ENCODE results near the gene FIGLA.
"Not testable (repeated sequence)": the region's sequence is repeated elsewhere in the genome, so short reads cannot be mapped to it uniquely, and the experiment has no call there.

Gene FIGLA

GRCh38 chr2:70808983-70809958 is 18.8 kb upstream of the FIGLA start:
- no peak for DNase-seq (ENCODE audit: low read depth, low spot score)
- H3K27ac ChIP-seq: no peak overlapping the region

DNA sequence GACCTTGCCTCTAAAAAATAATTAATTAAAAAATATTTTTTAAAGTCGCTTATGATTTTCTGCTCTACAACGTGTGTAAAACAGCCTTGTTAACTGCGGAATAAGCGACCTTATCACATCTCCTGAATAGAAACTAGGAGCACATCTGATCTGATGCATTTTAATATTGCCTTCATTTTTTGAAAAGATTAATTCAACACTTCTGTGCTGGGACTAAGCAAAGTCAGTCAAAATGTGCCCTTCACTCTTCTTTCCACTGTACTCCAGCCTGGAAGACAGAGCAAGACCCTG is 17.3 kb upstream of the FIGLA start:
- no peak overlapping the region for H3K27ac ChIP-seq
- no peak for DNase-seq (ENCODE audit: low read depth, low spot score)

DNA sequence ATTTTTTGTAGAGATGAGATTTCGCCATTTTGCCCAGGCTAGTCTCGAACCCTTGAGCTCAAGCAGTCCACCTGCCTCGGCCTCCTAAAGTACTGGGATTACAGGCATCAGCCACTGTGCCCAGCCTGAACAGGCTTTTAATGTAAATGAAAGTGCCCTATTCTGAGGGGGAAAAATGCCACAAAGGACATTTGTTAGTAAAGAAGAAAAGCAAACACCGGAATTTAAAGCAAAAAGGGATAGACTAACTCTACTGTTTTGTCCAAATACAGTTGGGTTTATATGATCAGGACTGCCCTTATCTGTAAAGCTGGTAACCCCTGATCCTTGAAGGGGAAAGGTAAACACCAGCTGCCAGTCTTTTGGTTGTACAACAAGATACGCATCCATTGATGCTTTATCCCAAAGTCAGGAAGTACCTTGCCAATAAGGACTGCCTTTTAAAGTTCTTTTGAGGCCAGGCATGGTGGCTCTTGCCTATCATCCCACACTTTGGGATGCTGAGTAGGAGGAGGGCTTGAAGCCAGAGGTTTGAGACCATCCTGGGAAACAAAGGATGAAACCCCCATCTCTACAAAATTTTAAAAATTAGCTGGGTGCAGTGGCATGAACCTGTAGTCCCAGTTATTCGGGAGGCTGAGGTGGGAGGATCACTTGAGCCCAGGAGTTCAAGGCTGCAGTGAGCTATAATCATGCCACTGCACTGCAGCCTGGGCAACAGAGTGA is 16.8 kb upstream of the FIGLA start:
- DNase-seq (ENCODE audit: low read depth, low spot score): no peak
- no peak overlapping the region for H3K27ac ChIP-seq

DNA sequence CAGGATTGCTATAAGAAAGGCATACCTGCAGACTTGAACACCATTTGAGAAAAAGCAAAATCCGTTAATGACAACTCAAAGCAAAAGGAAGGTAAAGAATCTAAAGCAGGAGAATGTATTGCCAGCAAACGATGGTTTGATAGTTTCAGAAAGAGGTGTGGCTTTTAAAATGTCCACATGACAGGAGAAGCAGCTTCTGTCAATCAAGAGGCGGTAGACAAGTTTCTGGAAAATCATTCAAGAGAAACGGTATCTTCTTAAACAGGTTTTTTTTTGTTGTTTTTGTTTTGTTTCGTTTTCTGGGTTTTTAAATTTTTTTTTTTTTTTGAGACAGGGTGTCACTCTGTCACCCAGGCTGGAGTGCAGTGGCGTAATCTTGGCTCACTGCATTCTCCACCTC is 16.2 kb upstream of the FIGLA start:
- no peak overlapping the region for H3K27ac ChIP-seq
- no peak for DNase-seq (ENCODE audit: low read depth, low spot score)

DNA sequence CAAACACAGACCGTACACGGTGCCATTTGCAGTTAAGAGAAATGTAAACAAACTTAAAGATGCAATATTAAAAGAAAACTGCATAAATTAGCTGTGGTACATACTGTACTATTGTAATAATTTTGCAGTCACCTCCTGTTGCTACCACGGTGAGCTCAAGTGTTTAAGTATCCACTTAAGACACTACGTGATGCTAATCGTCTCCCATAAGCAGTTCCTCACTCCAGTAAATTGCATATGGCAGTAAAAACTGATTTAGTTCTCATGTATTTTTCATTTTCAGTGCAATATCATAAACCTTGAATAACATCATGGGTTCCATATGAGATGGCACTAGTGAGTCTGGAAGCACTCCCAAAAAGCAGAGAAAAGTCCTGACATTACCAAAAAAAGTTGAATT is 15.6 kb upstream of the FIGLA start:
- no peak overlapping the region for H3K27ac ChIP-seq
- DNase-seq (ENCODE audit: low read depth, low spot score): no peak

GRCh38 chr2:70801607-70802263 is 11.3 kb upstream of the FIGLA start:
- no peak overlapping the region for H3K27ac ChIP-seq
- DNase-seq (ENCODE audit: low read depth, low spot score): no peak

DNA sequence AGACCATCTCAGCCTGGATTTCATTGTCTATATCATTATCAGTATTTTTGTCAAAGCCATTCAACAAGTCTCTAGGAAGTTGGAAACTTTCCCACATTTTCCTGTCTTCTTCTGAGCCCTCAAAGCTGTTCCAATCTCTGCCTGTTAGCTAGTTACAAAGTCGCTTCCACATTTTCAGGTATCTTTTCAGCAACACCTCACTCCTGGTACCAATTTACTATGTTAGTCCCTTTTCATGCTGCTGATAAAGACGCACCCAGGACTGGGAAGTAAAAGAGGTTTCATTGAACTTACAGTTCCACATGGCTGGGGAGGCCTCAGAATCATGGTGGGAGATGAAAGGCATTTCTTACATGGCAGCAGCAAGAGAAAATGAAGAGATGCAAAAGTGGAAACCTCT is 9.3 kb upstream of the FIGLA start:
- DNase-seq (ENCODE audit: low read depth, low spot score): no peak
- H3K27ac ChIP-seq: no peak overlapping the region

DNA sequence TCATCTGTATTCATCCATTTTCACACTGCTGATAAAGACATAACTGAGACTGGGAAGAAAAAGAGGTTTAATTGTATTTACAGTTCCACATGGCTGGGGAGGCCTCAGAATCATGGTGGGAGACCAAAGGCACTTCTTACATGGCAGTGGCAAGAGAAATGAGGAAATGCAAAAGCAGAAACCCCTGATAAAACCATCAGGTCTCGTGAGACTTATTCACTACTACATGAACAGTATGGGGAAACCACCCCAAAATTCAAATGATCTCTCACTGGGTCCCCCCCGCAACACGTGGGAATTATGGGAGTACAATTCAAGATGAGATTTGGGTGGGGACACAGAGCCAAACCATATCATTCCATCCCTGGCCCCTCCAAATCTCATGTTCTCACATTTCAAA is 7.6 kb upstream of the FIGLA start:
- not testable (repeated sequence) for DNase-seq (ENCODE audit: low read depth, low spot score); H3K27ac ChIP-seq

- DNase-seq (ENCODE audit: low read depth, low spot score): no peak
- no peak overlapping the region for H3K27ac ChIP-seq
Measured at GRCh38 chr2:70797506-70797905, 7.1 kb upstream of the FIGLA start.

DNA sequence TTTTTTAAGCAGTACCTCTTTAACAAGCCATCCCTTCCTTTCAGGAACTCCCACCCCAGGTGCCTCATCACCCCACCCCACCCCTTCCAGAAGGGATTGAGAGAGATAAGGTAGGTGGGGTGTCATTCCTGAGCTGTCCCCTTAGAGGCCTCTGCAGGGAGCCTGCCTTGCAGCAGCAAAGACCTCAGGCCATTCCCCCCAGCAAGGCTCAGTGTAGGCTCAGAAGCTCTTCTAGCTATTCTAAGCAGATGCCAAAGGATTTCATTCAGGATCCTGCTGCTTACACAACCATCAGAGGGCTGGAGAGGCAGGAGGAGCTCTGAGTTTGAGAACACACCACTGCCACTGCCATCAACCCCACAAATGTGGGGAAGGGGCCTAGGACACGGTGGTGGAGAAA is 5.8 kb upstream of the FIGLA start:
- H3K27ac ChIP-seq: no peak overlapping the region
- DNase-seq (ENCODE audit: low read depth, low spot score): no peak

DNA sequence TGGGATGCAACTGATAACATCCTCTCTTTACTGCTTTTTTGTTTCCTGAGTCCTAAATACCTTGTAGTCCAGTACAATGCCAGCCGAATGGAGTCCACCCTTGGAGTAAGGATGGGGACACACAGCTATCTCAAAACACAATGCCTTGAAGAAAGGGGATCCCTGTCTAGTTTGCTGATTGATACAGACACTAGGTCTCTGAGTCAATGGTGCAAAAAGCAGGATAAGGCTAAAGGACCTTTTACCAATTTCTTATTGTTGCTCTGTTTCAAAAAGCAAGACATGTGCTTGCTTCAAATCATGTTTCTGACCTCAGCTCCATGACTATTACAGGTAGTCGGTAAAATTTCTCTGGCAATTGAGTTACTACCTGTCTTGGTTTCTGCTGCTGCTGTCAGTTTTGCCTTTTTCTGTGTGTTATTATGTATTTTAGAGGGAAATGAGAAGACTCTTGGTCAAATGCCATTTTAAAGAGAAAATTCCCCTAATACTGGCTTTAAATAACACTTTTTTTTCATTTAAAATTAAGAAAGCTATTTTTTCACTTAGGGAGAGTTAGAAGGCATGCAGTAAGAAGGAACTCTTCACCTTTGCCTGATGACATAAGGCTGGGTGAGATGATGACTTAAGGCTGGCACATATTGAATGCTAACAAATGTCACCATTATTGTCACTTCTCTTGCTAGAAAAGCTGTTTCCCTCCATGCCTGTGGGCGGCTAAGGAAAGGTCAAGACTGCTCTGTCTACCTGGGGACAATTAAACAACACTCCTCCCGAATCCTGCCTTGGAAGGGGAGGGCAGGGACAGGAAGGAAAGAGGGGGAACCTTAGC is 4.9 kb upstream of the FIGLA start:
- no peak overlapping the region for H3K27ac ChIP-seq
- no peak for DNase-seq (ENCODE audit: low read depth, low spot score)

DNA sequence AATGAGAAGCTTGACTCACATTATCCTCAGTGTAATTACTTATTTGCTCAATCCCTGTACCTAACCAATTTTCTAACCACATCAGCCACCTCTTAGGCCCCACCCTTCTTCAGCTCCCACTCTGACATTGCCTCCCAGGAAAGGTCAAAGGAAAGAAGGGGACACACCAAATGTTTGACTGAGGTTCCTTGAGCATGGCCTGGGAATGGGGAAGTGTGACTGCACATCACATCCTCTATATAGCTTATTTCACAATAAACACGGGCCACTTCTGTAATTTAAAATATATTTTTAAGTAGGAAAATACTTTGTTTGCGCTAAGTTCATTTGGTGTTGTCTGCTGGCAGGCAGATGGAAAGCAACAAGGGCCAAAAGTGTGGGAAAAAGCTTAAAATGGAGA is 3.0 kb upstream of the FIGLA start:
- no peak overlapping the region for H3K27ac ChIP-seq
- DNase-seq (ENCODE audit: low read depth, low spot score): no peak

DNA sequence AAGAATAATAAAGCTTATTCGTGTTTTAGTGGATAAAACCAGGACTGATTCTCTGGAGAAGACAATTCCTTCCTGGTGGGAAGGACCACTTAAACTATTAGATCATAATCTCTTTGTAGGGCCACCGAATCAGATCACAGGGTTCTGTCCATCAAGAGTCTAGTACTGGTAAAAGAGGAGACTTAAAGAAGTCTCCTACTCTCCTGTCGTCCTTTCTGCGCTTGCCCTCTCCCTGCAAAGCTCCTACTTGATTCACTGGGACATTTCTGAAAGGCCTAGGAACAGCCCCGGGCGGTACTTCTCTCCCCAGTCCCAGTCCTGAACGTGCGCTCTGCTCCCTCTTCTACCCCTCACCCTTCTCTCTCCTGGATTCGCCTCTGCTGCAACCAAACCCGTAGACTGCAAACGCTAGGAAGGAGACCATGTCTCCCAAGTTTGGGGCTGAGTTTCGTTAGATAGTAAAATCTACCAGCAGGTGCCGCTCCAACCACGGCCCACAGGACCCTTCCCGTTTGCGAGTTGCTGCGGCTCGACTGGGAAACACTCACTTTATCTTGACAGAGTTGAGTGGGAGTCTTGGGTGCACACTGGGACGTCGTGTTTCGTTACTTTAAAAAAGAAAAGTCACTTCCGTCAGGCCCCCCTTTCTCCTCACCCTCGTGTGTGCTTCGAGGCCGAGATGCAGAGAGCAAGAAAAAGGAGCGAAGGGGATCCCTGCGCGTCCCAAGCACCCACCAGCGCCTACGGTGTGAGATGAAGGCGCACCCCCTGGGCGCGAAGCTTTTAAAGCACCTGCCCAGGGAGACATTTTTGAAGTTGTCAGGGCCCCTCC is 923 bp downstream of the FIGLA start:
- no peak overlapping the region for H3K27ac ChIP-seq
- no peak for DNase-seq (ENCODE audit: low read depth, low spot score)

DNA sequence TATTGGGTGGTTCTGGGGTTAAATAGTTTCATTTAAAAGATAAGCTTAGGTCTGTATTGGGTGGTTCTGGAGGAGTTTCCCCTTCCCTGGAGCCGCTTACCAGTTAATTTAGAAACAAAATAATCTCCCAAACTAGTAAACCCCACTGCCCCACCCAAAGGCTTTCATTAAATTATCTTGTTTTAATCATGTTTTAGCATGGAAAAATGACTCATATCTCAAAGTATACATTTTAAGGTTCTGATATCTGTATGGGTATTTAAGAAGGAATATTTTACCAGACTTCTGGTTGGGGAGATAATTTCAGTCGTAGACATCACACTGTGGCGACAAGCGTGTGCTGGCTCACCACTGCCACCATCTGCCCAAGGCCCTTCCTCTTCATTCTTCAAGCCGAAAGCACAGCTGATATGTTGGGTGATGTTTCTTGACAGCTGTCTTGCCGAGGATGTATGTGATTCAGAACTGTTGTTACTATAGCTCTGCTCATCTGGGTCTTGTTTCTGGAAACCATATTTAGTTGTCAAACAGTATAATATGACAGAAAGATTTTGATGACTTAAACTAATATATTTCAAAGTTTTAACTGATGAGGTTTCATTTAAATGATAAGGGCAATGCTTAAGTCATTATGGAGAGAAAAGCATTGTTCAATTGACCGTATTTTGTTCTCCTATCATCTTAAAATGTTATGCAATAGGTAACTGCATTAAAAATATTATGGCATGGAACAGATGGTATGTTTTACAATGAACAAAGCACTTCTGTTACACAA is 5.1 kb downstream of the FIGLA start:
- no peak overlapping the region for H3K27ac ChIP-seq
- DNase-seq (ENCODE audit: low read depth, low spot score): no peak

GRCh38 chr2:70784320-70784719 is 6.1 kb downstream of the FIGLA start:
- no peak overlapping the region for H3K27ac ChIP-seq
- DNase-seq (ENCODE audit: low read depth, low spot score): no peak

DNA sequence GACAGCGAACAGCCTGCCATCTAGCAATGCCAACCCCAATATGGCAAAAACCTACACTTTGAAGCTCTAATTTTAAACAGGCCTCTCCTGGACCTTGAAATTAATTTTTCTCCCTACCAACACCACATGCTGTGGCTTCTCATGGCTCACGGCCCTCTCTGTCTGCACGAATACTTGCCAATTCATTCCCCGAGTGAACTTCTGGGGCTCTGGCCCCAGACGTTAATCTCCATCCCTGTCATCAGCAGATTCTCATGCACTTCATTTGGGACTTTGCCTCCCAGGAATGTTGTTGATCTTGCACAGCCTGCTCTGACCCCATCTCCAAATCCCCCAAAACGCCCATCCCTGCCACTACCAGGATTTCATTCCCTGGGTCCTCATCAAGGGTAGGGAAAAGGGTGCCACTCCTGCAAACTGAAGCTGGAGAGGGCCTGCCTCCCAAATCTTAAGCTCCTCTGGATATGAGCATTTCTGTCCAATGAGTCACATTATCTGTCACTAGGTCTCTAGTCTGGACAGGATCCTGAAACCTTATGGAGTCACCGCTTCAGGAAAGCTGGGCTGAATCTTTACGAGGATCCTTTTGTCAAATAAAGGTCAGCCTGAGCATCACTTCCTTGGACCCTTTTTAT is 10.4 kb downstream of the FIGLA start:
- H3K27ac ChIP-seq: no peak overlapping the region

DNA sequence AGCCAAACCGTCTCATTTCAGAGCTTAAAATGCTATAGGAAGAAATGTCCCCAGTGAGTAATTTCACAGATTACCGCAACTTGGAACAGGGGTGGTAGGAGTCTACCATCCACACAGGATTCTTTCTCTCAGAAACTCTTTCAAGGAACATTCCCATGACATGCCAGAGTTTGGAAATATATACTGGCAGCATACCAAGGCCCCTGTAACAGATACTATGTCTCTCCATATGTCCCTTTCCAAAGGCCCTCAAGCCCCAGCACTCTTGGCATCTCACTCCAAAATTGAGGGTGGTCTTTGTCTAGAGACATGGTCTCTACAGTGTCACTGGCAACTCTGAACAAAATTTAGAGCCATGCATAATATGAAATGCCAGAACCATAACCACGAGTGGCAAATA is 11.0 kb downstream of the FIGLA start:
- no peak for DNase-seq (ENCODE audit: low read depth, low spot score)
- H3K27ac ChIP-seq: no peak overlapping the region

More for the DNA sequence above, 10.4 kb downstream of the FIGLA start:
- no peak for DNase-seq (ENCODE audit: low read depth, low spot score)

DNA sequence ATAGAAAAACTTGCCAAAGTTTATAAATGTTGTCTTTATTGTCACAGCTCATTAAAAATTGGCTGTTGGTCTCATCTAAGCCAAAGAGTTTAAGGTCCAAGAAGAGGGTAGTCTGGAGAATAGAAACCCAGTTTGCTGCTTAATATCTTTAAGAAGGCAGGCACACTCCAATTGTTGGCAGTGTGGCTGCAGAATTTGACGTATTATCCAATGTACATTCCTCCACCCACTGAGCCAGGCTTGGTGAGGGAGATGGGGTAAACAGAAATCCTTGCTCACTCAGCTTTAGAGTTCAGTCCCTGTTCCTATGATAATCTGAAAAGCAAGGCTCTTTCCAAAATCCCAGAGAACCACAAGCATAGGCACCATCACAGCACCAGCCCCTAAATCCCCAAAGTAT is 11.8 kb downstream of the FIGLA start:
- H3K27ac ChIP-seq: no peak overlapping the region
- no peak for DNase-seq (ENCODE audit: low read depth, low spot score)

Data from epithelial cell of prostate (primary cell).